Keratinocyte (primary cell): ENCODE results near the gene CEP170B.

Source experiments
- EZH2 ChIP-seq: IDR thresholded peaks from one replicate; pipeline ENCODE4 v1.6.1; 2012; ENCODE audit warnings: inconsistent platforms, mild to moderate bottlenecking, low read length, moderate library complexity
- TF ChIP-seq, protein P1 (sequence below), 3 experiments: IDR thresholded peaks in 1 of 3; conservative IDR thresholded peaks in 1 of 3; optimal IDR thresholded peaks in 1 of 3; 2 replicates in 2 of 3; 3 replicates in 1 of 3; pipeline versions ENCODE3 to v1.5.1; 2011; ENCODE audit warnings: low read length in 3 of 3, mild to moderate bottlenecking in 3 of 3, moderate library complexity in 2 of 3, control low read depth in 1 of 3, inconsistent platforms in 1 of 3; ENCODE audit not compliant: insufficient read depth in 2 of 3; ENCODE audit errors: extremely low read depth in 1 of 3

DNA sequence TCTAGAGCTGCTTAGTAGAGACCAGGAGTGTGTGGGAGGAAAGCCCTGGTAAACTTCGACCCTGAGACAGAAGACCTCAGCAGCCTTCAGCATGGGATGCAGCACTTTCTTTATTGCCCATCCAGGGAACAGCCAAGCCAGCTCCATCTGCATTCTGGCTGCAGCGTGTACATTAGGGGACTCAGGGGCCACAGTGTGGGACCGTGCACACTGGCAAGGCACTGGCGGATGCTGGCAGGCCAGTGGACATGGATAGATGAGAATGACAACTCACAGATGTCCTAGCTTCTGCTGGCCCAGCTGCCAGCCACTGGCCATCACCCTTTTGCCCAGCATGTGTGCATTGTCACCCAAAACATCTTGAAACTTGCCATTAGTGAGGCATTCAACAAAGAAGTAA, 72.1 kb downstream of the CEP170B start:
- TF ChIP-seq, protein P1, sequence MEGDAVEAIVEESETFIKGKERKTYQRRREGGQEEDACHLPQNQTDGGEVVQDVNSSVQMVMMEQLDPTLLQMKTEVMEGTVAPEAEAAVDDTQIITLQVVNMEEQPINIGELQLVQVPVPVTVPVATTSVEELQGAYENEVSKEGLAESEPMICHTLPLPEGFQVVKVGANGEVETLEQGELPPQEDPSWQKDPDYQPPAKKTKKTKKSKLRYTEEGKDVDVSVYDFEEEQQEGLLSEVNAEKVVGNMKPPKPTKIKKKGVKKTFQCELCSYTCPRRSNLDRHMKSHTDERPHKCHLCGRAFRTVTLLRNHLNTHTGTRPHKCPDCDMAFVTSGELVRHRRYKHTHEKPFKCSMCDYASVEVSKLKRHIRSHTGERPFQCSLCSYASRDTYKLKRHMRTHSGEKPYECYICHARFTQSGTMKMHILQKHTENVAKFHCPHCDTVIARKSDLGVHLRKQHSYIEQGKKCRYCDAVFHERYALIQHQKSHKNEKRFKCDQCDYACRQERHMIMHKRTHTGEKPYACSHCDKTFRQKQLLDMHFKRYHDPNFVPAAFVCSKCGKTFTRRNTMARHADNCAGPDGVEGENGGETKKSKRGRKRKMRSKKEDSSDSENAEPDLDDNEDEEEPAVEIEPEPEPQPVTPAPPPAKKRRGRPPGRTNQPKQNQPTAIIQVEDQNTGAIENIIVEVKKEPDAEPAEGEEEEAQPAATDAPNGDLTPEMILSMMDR (optimal IDR thresholded peaks at IDR 0.05 in 1 of 3, IDR thresholded peaks at IDR 0.05 in 1 of 3, conservative IDR thresholded peaks at IDR 0.05 in 1 of 3; ENCODE audit: extremely low read depth in 1 of 3, insufficient read depth in 2 of 3, low read length in 3 of 3): no peak
- no peak for TF ChIP-seq EZH2
